Measurements from ENCODE around the gene TRPV3.

Gene TRPV3

GRCh38 chr17:3546521-3546920 is 11.1 kb downstream of the TRPV3 start:
- DNase-seq = no peak

GRCh38 chr17:3545151-3545550 is 12.5 kb downstream of the TRPV3 start:
- DNase-seq = no peak

DNA sequence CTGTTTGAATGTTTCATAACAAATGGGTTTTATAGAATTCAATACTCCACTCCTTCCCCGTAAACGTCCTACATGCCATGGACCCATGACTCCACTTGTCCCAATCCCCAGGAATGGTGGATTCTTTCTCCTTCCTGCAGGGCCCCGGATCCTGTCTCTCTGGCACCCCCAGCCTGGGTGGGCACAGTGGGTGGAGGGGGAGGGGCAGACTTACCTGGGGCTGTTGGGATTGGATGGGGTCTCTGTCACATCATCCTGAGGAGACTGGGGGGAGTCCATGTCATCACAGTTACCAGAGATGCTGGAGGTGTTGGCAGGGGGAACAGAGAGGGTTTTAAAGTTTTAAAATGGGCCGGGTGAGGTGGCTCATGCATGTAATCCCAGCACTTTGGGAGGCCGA is 13.2 kb downstream of the TRPV3 start:
- no peak for DNase-seq

DNA sequence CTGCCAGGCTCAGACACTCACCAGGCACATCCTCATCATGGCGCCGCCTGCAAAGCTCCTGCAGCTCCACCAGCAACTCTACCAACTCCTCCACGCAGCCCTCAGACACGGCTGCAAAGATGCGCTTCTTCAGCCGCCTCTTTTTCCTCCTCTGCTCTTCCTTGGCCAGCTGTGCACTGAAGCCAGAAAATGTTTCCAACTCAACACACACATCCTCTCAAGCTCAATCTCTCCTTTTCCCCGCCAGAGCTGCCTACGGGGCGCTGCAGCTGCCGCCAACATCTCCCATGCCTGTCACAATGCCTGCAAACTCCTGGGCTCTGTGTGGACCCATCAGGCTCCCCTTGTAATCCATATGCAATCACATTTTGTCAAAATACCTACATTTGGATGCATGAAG is 14.2 kb downstream of the TRPV3 start:
- no peak for DNase-seq

- no peak for DNase-seq
Measured at GRCh38 chr17:3542410-3543088, 15.1 kb downstream of the TRPV3 start.

- DNase-seq = no peak
Measured at GRCh38 chr17:3539881-3540540, 17.6 kb downstream of the TRPV3 start.

DNA sequence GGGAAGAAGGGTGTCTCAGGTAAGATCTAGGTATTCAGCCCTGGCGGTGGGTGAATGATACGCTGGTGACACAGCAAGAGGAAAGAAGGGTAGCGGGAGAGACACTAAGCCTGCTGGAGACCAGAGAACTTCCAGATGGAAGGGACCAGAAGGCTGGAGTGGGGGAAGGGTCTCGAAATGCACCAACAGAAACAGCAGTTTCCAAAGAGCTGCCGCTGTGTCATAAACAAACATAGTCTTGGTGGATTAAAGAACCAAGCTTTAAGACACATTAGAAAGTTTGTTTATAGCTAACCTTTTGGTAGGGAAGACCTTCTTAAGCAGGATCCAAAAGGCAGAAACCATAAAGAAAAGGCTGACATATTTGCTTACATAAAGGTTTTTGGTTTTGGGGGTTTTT is 20.9 kb downstream of the TRPV3 start:
- no peak for DNase-seq

- DNase-seq = peak; percentile 70
Measured at GRCh38 chr17:3535253-3535995, 22.2 kb downstream of the TRPV3 start.

DNA sequence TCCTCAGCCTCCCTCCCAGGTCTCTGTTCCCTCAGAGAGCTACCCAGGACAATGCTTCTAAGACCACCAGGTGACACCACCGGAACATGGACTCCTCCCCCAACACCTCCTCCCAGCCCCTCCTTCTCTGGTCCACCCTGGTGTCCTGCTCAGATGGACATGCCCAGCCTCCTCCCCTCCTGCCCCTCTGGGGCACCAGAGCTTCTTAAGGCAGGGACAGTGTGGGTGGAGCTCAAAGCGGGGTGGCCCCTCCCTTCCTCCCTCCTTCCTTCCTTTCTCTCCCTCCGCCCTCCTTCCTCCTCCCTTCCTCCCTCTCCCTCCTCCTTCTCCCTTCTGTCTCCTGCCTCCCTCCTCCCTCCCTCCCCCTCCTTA is 22.7 kb downstream of the TRPV3 start:
- DNase-seq = no peak

DNA sequence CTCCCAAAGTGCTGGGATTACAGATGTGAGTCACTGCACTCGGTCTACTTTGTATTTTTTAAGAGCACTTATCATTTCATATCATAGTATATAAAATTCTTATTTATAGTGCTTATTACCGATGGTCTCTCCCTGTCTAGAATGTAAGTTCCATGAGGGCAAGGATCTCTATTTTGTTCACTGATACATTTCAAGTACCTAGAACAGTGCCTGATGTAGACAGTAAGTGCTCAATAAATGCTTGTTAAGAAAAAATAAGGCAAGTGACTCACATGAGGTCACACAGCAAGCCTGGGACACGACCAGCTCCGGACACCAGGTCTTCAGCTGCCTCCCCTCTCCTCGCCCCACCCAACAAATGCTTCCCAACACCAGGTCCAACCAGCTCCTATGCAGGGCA is 23.9 kb downstream of the TRPV3 start:
- DNase-seq = no peak

DNA sequence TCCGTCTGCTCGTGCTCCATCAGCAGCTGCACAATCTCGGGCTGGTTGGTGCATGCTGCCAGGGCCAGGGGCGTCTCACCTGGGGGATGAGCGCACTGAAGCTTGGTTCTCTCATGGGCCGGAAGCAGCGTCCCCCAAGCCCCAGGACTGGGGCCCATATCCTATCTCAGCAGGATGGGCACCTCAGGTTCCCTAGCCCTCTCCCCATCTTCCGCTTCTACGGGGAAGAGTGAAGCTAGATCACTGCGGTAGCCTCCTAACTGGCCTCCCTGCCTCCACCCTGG is 24.8 kb downstream of the TRPV3 start:
- no peak for DNase-seq

DNA sequence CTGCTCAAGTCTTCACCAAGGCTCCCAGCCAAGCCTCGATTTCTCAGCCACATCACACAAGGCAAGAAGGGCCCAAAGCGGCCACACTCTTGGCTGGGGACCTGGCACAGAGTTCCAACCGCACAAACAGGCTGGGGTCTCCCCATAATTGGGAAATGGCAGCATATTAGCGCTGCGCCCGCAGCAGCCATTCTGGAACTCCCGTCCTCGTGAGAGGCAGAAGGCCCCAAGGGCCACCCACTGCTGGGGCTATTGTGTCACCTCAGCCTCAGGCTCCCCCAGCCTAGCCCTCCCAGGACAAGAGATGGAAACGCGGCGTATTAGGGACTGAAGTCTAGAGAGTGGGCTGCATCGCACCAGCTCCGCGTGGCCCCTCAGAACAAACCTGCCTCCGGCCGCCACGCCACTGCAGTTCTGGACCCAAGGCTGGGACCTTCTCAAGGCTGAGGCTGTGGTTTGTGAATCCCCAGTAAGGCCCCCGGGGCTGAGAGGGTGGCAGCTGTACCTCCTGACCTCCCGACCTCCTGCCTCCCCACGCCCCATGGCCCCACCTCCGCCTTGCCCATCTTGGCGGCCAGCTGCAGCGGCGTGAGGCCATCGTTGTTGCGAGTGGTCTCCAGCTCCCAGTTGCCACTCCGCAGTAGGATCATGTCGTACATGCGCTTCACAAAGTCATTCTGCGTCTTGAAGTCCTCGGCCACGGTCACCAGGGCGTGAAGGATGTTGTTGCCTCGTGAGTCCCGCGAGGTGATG is 25.3 kb downstream of the TRPV3 start:
- DNase-seq = no peak

- no peak for DNase-seq
Measured at GRCh38 chr17:3531266-3532101, 26.1 kb downstream of the TRPV3 start.

DNA sequence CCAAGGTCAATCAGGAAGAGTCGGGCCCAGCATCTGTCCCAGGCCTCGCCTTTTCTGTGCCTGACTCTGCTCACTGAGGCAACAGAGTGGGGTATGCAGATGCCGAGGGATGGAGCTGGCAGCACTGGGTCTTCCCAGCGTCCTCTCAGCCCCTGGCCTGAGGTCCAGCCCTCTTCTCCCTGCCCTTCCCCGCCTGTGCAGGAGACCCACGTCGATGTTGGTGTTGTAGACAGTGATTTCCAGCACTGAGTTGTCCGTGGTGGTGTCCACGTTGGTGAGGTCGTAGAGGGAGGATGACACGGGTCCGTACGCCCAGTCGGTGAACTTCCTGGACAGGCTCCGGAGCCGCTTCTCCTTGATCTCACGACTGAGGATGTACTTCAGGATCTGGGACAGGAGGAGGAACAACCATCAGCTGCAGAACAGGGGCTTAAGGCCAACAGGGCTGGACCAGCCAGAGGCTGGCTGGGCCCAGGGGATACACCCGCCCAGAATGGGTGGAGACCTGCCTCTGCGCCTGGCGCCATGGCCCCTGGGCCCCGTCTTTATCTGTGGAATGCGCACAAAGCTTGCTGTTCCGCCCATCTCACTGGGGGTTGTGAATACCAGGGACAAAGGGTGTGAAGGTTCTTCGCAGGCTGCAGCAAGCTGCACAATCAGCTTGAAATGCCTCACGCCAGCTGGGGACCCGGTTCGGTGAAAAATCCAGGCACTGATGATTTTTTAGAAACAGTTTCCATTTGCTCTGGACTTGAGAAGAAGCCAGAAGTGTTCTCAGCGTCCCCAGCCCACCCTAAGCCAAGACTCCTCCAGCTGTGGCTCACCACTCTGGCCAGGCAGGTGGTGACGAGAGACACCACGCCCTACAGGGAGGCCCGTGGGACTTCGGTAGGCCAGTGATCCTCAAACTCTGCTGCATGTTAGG is 27.5 kb downstream of the TRPV3 start:
- no peak for DNase-seq

DNA sequence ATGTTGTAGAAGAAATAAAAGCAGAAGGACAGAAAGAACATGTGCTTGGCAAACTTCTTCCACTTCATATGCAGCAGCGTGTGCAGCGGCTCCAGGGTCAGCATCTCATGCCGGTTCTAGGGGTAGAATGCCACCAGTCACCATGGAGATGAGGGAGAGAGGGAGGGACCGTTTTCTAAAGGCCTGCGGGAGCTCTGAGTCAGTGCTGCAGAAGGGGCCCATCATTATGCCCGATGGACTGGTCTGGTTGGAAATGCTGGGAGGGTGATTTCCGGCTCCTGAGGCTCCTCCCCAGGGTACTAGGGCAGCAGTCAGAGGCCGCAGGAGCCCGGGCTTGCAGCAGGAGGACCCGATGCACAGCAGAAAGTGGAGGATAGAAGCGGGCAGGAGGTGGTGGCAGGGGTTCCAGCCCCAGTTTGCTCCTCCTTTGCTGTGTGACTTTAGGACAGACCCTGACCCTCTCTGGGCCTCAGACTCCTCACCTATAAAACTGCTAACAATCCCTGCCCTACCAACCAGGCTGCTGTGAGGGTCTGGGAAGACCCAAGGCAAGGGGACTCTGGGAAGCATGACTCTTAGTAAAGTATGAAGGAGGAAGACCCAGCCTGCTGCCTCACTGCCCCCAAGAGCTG is 28.6 kb downstream of the TRPV3 start:
- no peak for DNase-seq

GRCh38 chr17:3528403-3528851 is 29.2 kb downstream of the TRPV3 start:
- no peak for DNase-seq

DNA sequence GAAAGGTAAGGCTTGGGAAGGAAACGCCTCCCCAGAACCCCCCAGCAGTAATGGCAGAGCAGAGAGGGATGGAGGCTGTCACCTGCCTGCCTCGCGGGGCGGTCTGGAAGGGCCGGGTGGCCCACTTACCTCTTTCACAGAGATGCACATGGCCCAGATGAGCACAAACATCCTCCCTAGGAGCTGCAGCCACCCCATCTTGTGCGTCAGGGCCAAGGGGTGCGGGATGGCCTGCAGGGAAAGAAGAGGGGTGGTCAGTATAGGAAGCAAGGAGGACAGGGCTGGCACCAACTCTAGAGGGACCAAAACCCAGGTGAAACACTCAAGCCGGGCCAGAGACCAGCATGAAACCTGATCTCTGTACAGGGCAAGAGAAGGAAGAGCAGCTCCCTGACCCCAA is 29.7 kb downstream of the TRPV3 start:
- no peak for DNase-seq

DNA sequence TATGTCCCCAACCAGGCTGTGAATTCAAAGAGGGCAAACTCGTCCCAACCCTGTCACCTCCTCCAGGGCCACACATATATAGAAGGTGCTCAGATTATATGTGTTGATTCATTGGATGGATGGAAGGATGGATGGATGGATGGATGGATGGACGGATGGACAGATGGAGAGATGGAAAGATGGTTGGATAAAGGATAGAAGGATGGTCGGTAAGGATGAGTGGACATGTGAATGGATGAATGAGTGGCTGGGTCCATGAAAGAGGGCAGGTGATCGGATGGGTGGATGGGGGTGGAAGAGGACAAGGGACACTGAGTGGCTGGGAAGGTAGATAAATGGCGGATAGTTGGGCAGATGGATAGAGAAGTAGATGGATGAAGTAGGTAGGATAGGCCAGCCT is 30.1 kb downstream of the TRPV3 start:
- no peak for DNase-seq

- DNase-seq = no peak
Measured at GRCh38 chr17:3526971-3527370, 30.6 kb downstream of the TRPV3 start.

DNA sequence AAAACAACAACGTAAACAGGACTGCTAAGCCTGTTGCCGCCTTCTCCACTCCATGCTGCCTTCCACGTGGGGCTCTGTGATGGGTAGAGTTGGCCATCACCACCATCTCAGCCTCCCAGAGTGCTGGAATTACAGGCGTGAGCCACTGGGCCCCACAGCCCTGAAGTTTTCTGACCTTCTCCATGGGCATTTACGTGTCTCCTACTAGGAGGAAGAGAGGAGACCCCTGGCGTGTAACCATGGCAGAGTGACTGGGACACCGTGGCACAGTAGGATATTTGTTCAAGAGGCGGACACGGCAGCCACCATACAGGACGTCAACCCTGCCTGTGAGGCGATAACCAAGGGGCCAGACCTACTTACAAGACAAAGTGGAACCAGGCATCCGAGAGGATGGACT is 31.1 kb downstream of the TRPV3 start:
- DNase-seq = no peak

DNA sequence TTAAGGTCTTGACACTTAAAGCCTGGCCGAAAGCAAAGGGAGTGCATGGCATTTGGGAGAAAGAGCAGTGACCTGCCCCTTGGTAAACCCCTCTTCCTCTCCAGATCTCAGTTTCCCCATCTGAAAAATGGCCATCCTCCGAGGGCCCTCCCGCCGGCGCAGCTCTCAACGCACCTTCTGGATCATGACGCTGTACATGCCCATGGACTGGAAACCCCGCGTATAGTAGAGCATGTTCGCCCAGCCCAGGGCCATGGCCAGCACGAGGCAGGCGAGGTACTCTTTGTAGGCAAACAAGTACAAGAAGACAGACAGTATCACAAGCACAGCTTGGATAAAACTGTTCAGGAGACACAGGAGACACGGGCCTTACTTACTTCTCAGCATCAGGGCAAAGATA is 33.6 kb downstream of the TRPV3 start:
- no peak for DNase-seq
